ENCODE data around the gene NSG1.
A peak's percentile ranks its signal among the peaks of the same experiment; 100 is the strongest.

DNA sequence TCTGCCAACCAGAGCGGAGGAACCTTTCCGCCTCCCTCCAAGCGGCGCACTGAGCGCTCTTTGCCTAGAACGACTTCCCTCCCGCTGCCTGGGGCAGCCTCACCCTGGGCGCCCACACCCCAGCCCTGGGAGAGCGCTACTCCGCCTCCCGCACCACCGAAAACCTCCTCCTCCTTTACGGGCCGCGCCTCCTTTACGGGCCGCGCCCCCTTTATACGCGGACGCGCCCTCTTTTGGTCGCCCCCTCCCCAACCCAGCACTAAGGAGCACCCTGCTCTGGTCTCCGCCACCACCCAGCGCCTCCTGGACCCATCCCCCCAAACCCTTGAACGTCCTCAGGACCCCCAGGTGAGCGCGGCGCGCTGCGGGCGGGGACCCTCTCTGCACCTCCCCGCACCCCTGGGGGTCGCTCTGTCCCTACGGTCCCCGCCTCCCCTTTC lies 586 bp upstream of the NSG1 start:
- TF ChIP-seq, protein P1, sequence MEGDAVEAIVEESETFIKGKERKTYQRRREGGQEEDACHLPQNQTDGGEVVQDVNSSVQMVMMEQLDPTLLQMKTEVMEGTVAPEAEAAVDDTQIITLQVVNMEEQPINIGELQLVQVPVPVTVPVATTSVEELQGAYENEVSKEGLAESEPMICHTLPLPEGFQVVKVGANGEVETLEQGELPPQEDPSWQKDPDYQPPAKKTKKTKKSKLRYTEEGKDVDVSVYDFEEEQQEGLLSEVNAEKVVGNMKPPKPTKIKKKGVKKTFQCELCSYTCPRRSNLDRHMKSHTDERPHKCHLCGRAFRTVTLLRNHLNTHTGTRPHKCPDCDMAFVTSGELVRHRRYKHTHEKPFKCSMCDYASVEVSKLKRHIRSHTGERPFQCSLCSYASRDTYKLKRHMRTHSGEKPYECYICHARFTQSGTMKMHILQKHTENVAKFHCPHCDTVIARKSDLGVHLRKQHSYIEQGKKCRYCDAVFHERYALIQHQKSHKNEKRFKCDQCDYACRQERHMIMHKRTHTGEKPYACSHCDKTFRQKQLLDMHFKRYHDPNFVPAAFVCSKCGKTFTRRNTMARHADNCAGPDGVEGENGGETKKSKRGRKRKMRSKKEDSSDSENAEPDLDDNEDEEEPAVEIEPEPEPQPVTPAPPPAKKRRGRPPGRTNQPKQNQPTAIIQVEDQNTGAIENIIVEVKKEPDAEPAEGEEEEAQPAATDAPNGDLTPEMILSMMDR (IDR thresholded peaks at IDR 0.05; ENCODE audit: low read depth, low read length, poor library complexity, severe bottlenecking), result no peak
- 0 out of 2 replicates have a peak, but pooled peaks have one; percentile 15 for TF ChIP-seq EZH2phosphoT487 (IDR thresholded peaks at IDR 0.05; ENCODE audit: borderline replicate concordance, low read length)

All from DOHH2 (cell line).